HepG2 (cell line): ENCODE data around the gene GNAS. TPM values are rescaled to one million over a fixed set of nuclear protein-coding genes. Genes with fewer than 3 reads are reported as not detected.

Experiments
- ATAC-seq: fragments of 200-7000 bp; cut with Tn5 transposase; 3 replicates; pipeline ENCODE4 v1.9.1; 2020; ENCODE audit warnings: mild to moderate bottlenecking, moderate library complexity
- BruUV-seq: library from RNA; stranded (reverse); fragments of 400-500 nt; replicated peaks from 2 replicates; lab custom pipeline; 2021; lab: Mats Ljungman, UMichigan
- CTCF ChIA-PET: fragments of 300-600 bp; formaldehyde crosslinking; extraction: SDS; loops from one replicate; lab custom pipeline; 2021; ENCODE audit warnings: low total read pairs, inconsistent platforms, low intra/inter-chr PET ratio; lab: Yijun Ruan, JAX
- POLR2A ChIA-PET: fragments of 350-600 bp; sonication (Branson Sonifier 250); formaldehyde crosslinking; loops from one replicate; lab custom pipeline; 2020; ENCODE audit warnings: antibody characterized with exemption, inconsistent platforms; lab: Yijun Ruan, JAX
- DNase-seq: peaks from one replicate; pipeline ENCODE4 v3.0.0-alpha.2; 2015; ENCODE audit warnings: low spot score
- FAIRE-seq: peaks from 3 replicates; lab custom pipeline; 2011; peaks lifted over from hg19 to GRCh38; lab: Jason Lieb, UNC
- H2AFZ ChIP-seq: one replicate; pipeline ENCODE4 v1.6.1; 2011; ENCODE audit warnings: low read length, inconsistent platforms
- H3K27ac ChIP-seq: fragments of 300-600 bp; 3 replicates; pipeline ENCODE4 v1.8.0; 2011; ENCODE audit warnings: mixed run types, mild to moderate bottlenecking, mixed read lengths, low read length, inconsistent platforms; ENCODE audit not compliant: insufficient read depth; ENCODE audit errors: extremely low read length
- H3K27me3 ChIP-seq, 2 experiments: fragments of 200-600 bp in 1 of 2; 2 replicates in 1 of 2; 3 replicates in 1 of 2; pipeline versions ENCODE4 v1.6.0 to v1.8.0; 2011; ENCODE audit warnings: low read length in 2 of 2, mild to moderate bottlenecking in 2 of 2, moderate library complexity in 2 of 2, inconsistent platforms in 1 of 2; ENCODE audit not compliant: insufficient read depth in 2 of 2, control insufficient read depth in 1 of 2
- H3K36me3 ChIP-seq, 2 experiments: fragments of 200-600 bp in 1 of 2; replicated peaks in 1 of 2; 2 replicates in 1 of 2; 3 replicates in 1 of 2; pipeline versions ENCODE4 v1.5.1 to v1.8.0; 2011; ENCODE audit warnings: low read length in 2 of 2, inconsistent platforms in 1 of 2; ENCODE audit not compliant: insufficient read depth in 2 of 2, control insufficient read depth in 1 of 2
- H3K4me1 ChIP-seq: 2 replicates; pipeline ENCODE4 v1.5.1; 2012; ENCODE audit warnings: low read length, inconsistent platforms; ENCODE audit not compliant: insufficient read depth
- H3K4me2 ChIP-seq: 2 replicates; pipeline ENCODE4 v1.6.0; 2011; ENCODE audit warnings: low read depth, low read length, inconsistent platforms
- H3K4me3 ChIP-seq, 3 experiments: fragments of 200-600 bp in 1 of 3; sonication (generic), shearing (Covaris generic) in 1 of 3; replicated peaks in 1 of 3; 2 replicates each; pipeline ENCODE4 v1.5.1; 2011 to 2016; ENCODE audit warnings: low read length in 3 of 3, inconsistent platforms in 2 of 3, low read depth in 2 of 3, mild to moderate bottlenecking in 2 of 3, control low read depth in 1 of 3, mixed read lengths in 1 of 3; ENCODE audit not compliant: insufficient read depth in 1 of 3
- H3K79me2 ChIP-seq: one replicate; pipeline ENCODE4 v1.6.1; 2011; ENCODE audit warnings: low read length, inconsistent platforms; ENCODE audit not compliant: insufficient read depth
- H3K9ac ChIP-seq: 2 replicates; pipeline ENCODE4 v1.6.0; 2011; ENCODE audit warnings: mild to moderate bottlenecking, low read depth, low read length, inconsistent platforms; ENCODE audit not compliant: insufficient read depth
- H3K9me3 ChIP-seq: 2 replicates; pipeline ENCODE4 v1.5.1; 2012; ENCODE audit warnings: mild to moderate bottlenecking, low read length
- H4K20me1 ChIP-seq: 2 replicates; pipeline ENCODE4 v1.6.0; 2011; ENCODE audit warnings: inconsistent platforms, mild to moderate bottlenecking, low read length, moderate library complexity; ENCODE audit not compliant: insufficient read depth
- ATF5 ChIP-seq: sonication (generic); formaldehyde crosslinking; IDR thresholded peaks from 2 replicates; pipeline ENCODE4 v1.4.0; 2020; ENCODE audit warnings: mild to moderate bottlenecking, low read depth, missing genetic modification reagents
- FOXK2 ChIP-seq: fragments of 450-650 bp; IDR thresholded peaks from 2 replicates; pipeline ENCODE4 v1.6.1; 2016
- JUNB ChIP-seq: sonication (generic); formaldehyde crosslinking; IDR thresholded peaks from 2 replicates; pipeline ENCODE4 v1.8.0; 2022; ENCODE audit warnings: missing genetic modification reagents, mild to moderate bottlenecking, borderline replicate concordance
- KMT2A ChIP-seq: sonication (generic); formaldehyde crosslinking; IDR thresholded peaks from 2 replicates; pipeline ENCODE4 v1.4.0; 2020; ENCODE audit warnings: missing genetic modification reagents
- NFIB ChIP-seq: sonication (generic); formaldehyde crosslinking; IDR thresholded peaks from 2 replicates; pipeline ENCODE4 v1.9.0; 2021; ENCODE audit warnings: missing genetic modification reagents, mild to moderate bottlenecking, borderline replicate concordance
- PRDM10 ChIP-seq: sonication (generic); formaldehyde crosslinking; IDR thresholded peaks from 2 replicates; pipeline ENCODE4 v1.4.0; 2020; ENCODE audit warnings: low read depth, missing genetic modification reagents
- PREB ChIP-seq: sonication (generic); formaldehyde crosslinking; IDR thresholded peaks from 2 replicates; pipeline ENCODE4 v1.4.0; 2020; ENCODE audit warnings: missing genetic modification reagents
- ZFP1 ChIP-seq: IDR thresholded peaks from 2 replicates; pipeline ENCODE4 v1.6.1; 2016
- ZFYVE20 ChIP-seq: sonication (generic); formaldehyde crosslinking; IDR thresholded peaks from 2 replicates; pipeline ENCODE4 v1.8.0; 2023; ENCODE audit warnings: low read depth, mild to moderate bottlenecking, moderate library complexity, missing genetic modification reagents, borderline replicate concordance
- ZNF230 ChIP-seq: sonication (generic); formaldehyde crosslinking; IDR thresholded peaks from 2 replicates; pipeline ENCODE4 v1.4.0; 2020; ENCODE audit warnings: mild to moderate bottlenecking, missing genetic modification reagents
- ZNF326 ChIP-seq: sonication (generic); formaldehyde crosslinking; IDR thresholded peaks from 2 replicates; pipeline ENCODE4 v1.4.0; 2020; ENCODE audit warnings: missing genetic modification reagents, borderline replicate concordance
- ZNF34 ChIP-seq: sonication (generic); formaldehyde crosslinking; IDR thresholded peaks from 2 replicates; pipeline ENCODE4 v1.4.0; 2020; ENCODE audit warnings: mild to moderate bottlenecking, missing genetic modification reagents, borderline replicate concordance
- ZNF567 ChIP-seq: sonication (generic); formaldehyde crosslinking; IDR thresholded peaks from 2 replicates; pipeline ENCODE4 v1.8.1; 2023; ENCODE audit warnings: mild to moderate bottlenecking, missing genetic modification reagents, borderline replicate concordance
- ZNF569 ChIP-seq: sonication (generic); formaldehyde crosslinking; IDR thresholded peaks from 2 replicates; pipeline ENCODE4 v1.5.0; 2020; ENCODE audit warnings: mild to moderate bottlenecking, missing genetic modification reagents, moderate library complexity, borderline replicate concordance
- ZNF576 ChIP-seq: sonication (generic); formaldehyde crosslinking; IDR thresholded peaks from 2 replicates; pipeline ENCODE4 v1.4.0; 2020; ENCODE audit warnings: mild to moderate bottlenecking, missing genetic modification reagents
- ZNF724P ChIP-seq: sonication (generic); formaldehyde crosslinking; IDR thresholded peaks from 2 replicates; pipeline ENCODE4 v1.8.0; 2022; ENCODE audit warnings: missing genetic modification reagents, borderline replicate concordance
- ZNF746 ChIP-seq: sonication (generic); formaldehyde crosslinking; IDR thresholded peaks from 2 replicates; pipeline ENCODE4 v1.8.0; 2022; ENCODE audit warnings: mild to moderate bottlenecking, missing genetic modification reagents
- WGBS: methylation state at CpG from one replicate; pipeline ENCODE4 v1.1.6; 2017; ENCODE audit warnings: low lambda C conversion rate; 5-methylcytosine and 5-hydroxymethylcytosine counted together
- in situ Hi-C: cut with HindIII; loops from 2 replicates; pipeline ENCODE4 v1.10.0; 2017; ENCODE audit warnings: low pct_unique_long_range_greater_than_20kb; ENCODE audit not compliant: extremely low pct_ligation_motif_present
- intact Hi-C: fragments of 100-400 bp; cut with micrococcal nuclease; formaldehyde crosslinking; loops from one replicate; pipeline ENCODE4 v1.10.0; 2022; ENCODE audit not compliant: unreplicated experiment
- polyA plus RNA-seq, 8 experiments: library from polyadenylated mRNA; depleted of rRNA in 3 of 8; stranded (reverse) in 7 of 8; unstranded in 1 of 8; fragments of >200 nt; fragmentation: Illumina TruSeq in 4 of 8; extraction: Trizol in 4 of 8; gene quantifications; 2 replicates each; pipeline versions ENCODE4 v1.2.1 to v1.2.3, GENCODE V29; 2011 to 2016; ENCODE audit warnings: low read depth in 4 of 8, missing spikeins in 1 of 8, mixed read lengths in 1 of 8; ENCODE audit not compliant: insufficient read depth in 1 of 8
- total RNA-seq, 5 experiments: library from RNA; depleted of rRNA; stranded (reverse); fragments of >200 nt; fragmentation: Illumina TruSeq; extraction: Trizol; gene quantifications; 2 replicates each; pipeline ENCODE4 v1.2.3, GENCODE V29; 2016; ENCODE audit warnings: low read depth in 1 of 5

GNAS gene
- total and polyA plus RNA-seq, 2 of the 13 experiments (the other 11 are each of a cell fraction or from before 2014, with no cell fraction given) = 407 to 1,008 TPM

- TF ChIP-seq ATF5 (CRISPR knock-in tag) = no peak
- no peak for TF ChIP-seq PREB (CRISPR knock-in tag)
- TF ChIP-seq ZNF230 (CRISPR knock-in tag) = no peak
Observed at GRCh38 chr20:58938078-58938477, 85.6 kb downstream of the GNAS start (continued).

GRCh38 chr20:58938541-58938940, 86.0 kb downstream of the GNAS start:
- Histone ChIP-seq H3K4me1 (no peaks in the 10 kb centered on the region), H3K27me3 (peaks cover 0 to 16% of the 10 kb centered on the region in 2 experiments; a peak in 3 of 5 replicates), H4K20me1 (no peaks in the 10 kb centered on the region)
- DNase-seq = no peak
- in situ Hi-C loops = no loop called here
- CTCF ChIA-PET = no interaction called here
- no peak for TF ChIP-seq KMT2A (CRISPR knock-in tag)
- no peak for TF ChIP-seq ZFYVE20 (CRISPR knock-in tag)
- no peak for TF ChIP-seq ZNF724P (CRISPR knock-in tag)
- TF ChIP-seq NFIB (CRISPR knock-in tag) = no peak
- TF ChIP-seq ZNF326 = no peak
- TF ChIP-seq ZFP1 (CRISPR knock-in tag) = no peak
- TF ChIP-seq ZNF569 (CRISPR knock-in tag) = no peak
- TF ChIP-seq ZNF567 (CRISPR knock-in tag) = no peak
- TF ChIP-seq PRDM10 = no peak
- TF ChIP-seq JUNB (CRISPR knock-in tag) = no peak
- no peak for TF ChIP-seq FOXK2
- no peak for TF ChIP-seq ZNF34
- TF ChIP-seq ZNF576 (CRISPR knock-in tag) = no peak
- no peak for TF ChIP-seq ZNF746 (CRISPR knock-in tag)
- TF ChIP-seq, all 625 proteins: peak for 0
- Histone ChIP-seq H3K4me3 (no peak overlapping the region), H3K79me2 (no peaks in the 10 kb centered on the region), H3K36me3 (no peaks in the 10 kb centered on the region), H3K27ac (no peak overlapping the region), H2AFZ (no peak overlapping the region), H3K4me2 (no peak overlapping the region), H3K9me3 (no peaks in the 10 kb centered on the region), H3K9ac (no peak overlapping the region)
- POLR2A ChIA-PET = no interaction called here
- no peak for ATAC-seq
- no peak for FAIRE-seq
- intact Hi-C loops = no loop called here
- no TSS peak for BruUV-seq
- WGBS = 0% methylated on average over 1 of the region's 1 CpG
